H9 (cell line): ENCODE data around the gene ARAP1. TPM values are rescaled to one million over a fixed set of nuclear protein-coding genes. Genes with fewer than 3 reads are reported as not detected.

Experiments
- DNase-seq: peaks from one replicate; pipeline ENCODE4 v3.0.0-alpha.2; 2017
- H2AFZ ChIP-seq: one replicate; pipeline ENCODE4 v1.6.1; 2013; ENCODE audit warnings: mild to moderate bottlenecking, low read length, control low read depth, moderate library complexity
- H2AK5ac ChIP-seq: 2 replicates; pipeline ENCODE4 v1.6.1; 2013; ENCODE audit warnings: low read length, control low read depth, mixed read lengths; ENCODE audit not compliant: insufficient read length
- H2BK120ac ChIP-seq: one replicate; pipeline ENCODE4 v1.6.1; 2013; ENCODE audit warnings: low read depth, mild to moderate bottlenecking, low read length, control low read depth, inconsistent platforms; ENCODE audit not compliant: poor library complexity, severe bottlenecking
- H2BK12ac ChIP-seq: 2 replicates; pipeline ENCODE4 v1.6.1; 2013; ENCODE audit warnings: low read length, control low read depth, mixed read lengths, low read depth; ENCODE audit not compliant: insufficient read length
- H2BK15ac ChIP-seq: 2 replicates; pipeline ENCODE4 v1.6.1; 2013; ENCODE audit warnings: low read depth, low read length, control low read depth
- H2BK20ac ChIP-seq: one replicate; pipeline ENCODE4 v1.6.1; 2013; ENCODE audit warnings: low read depth, mild to moderate bottlenecking, low read length, control low read depth, inconsistent platforms; ENCODE audit not compliant: poor library complexity, severe bottlenecking
- H2BK5ac ChIP-seq: 2 replicates; pipeline ENCODE4 v1.6.1; 2013; ENCODE audit warnings: low read length, control low read depth, mixed read lengths; ENCODE audit not compliant: insufficient read length
- H3K14ac ChIP-seq: 2 replicates; pipeline ENCODE4 v1.6.1; 2013; ENCODE audit warnings: low read length, control low read depth; ENCODE audit not compliant: insufficient read depth
- H3K18ac ChIP-seq: 2 replicates; pipeline ENCODE4 v1.6.1; 2013; ENCODE audit warnings: low read depth, mild to moderate bottlenecking, mixed read lengths, low read length, control low read depth; ENCODE audit not compliant: insufficient read length
- H3K23ac ChIP-seq: 2 replicates; pipeline ENCODE4 v1.6.1; 2013; ENCODE audit warnings: low read length, control low read depth, mixed read lengths, low read depth; ENCODE audit not compliant: insufficient read length
- H3K23me2 ChIP-seq: 2 replicates; pipeline ENCODE4 v1.6.1; 2013; ENCODE audit warnings: low read depth, mild to moderate bottlenecking, mixed read lengths, low read length, control low read depth; ENCODE audit not compliant: insufficient read length, poor library complexity, severe bottlenecking
- H3K27ac ChIP-seq: 2 replicates; pipeline ENCODE4 v1.5.1; 2013; ENCODE audit warnings: low read length, control low read depth, mixed read lengths, low read depth; ENCODE audit not compliant: insufficient read length
- H3K27me3 ChIP-seq: 2 replicates; pipeline ENCODE4 v1.6.1; 2013; ENCODE audit warnings: low read length, control low read depth, inconsistent platforms; ENCODE audit not compliant: insufficient read depth
- H3K4ac ChIP-seq: 2 replicates; pipeline ENCODE4 v1.6.1; 2013; ENCODE audit warnings: low read depth, mild to moderate bottlenecking, control low read depth, inconsistent platforms, low read length, moderate library complexity
- H3K4me1 ChIP-seq: 2 replicates; pipeline ENCODE4 v1.6.1; 2013; ENCODE audit warnings: low read length, control low read depth, inconsistent platforms; ENCODE audit not compliant: insufficient read depth
- H3K4me2 ChIP-seq: 2 replicates; pipeline ENCODE4 v1.6.1; 2013; ENCODE audit warnings: low read length, control low read depth, mixed read lengths; ENCODE audit not compliant: insufficient read length, insufficient read depth
- H3K56ac ChIP-seq: 2 replicates; pipeline ENCODE4 v1.6.1; 2013; ENCODE audit warnings: low read depth, mild to moderate bottlenecking, mixed read lengths, low read length, control low read depth; ENCODE audit not compliant: insufficient read length
- H3K79me1 ChIP-seq: 2 replicates; pipeline ENCODE4 v1.6.1; 2013; ENCODE audit warnings: low read depth, mild to moderate bottlenecking, moderate library complexity, low read length, control low read depth, inconsistent platforms; ENCODE audit not compliant: insufficient read depth, poor library complexity, severe bottlenecking
- H3K79me2 ChIP-seq: 2 replicates; pipeline ENCODE4 v1.6.1; 2013; ENCODE audit warnings: low read length, control low read depth, inconsistent platforms; ENCODE audit not compliant: insufficient read depth
- H3K9ac ChIP-seq: 2 replicates; pipeline ENCODE4 v1.6.1; 2013; ENCODE audit warnings: low read length, control low read depth, mixed read lengths; ENCODE audit not compliant: insufficient read length; ENCODE audit errors: extremely low read depth
- H3K9me3 ChIP-seq: one replicate; pipeline ENCODE4 v1.6.1; 2013; ENCODE audit warnings: low read depth, low read length, inconsistent platforms; ENCODE audit not compliant: control insufficient read depth
- H3T11ph ChIP-seq: one replicate; pipeline ENCODE4 v1.6.1; 2013; ENCODE audit warnings: mild to moderate bottlenecking, low read length, control low read depth, inconsistent platforms
- H4K20me1 ChIP-seq: one replicate; pipeline ENCODE4 v1.6.1; 2013; ENCODE audit not compliant: control insufficient read depth, insufficient read length, insufficient read depth
- H4K5ac ChIP-seq: 2 replicates; pipeline ENCODE4 v1.6.1; 2013; ENCODE audit warnings: low read depth, mild to moderate bottlenecking, mixed read lengths, low read length, control low read depth; ENCODE audit not compliant: insufficient read length
- H4K8ac ChIP-seq: replicated peaks from 2 replicates; pipeline ENCODE4 v1.6.1; 2013; ENCODE audit warnings: low read length, control low read depth, mixed read lengths, low read depth; ENCODE audit not compliant: insufficient read length
- H4K91ac ChIP-seq: 2 replicates; pipeline ENCODE4 v1.6.1; 2013; ENCODE audit warnings: low read depth, mild to moderate bottlenecking, moderate library complexity, mixed read lengths, low read length, control low read depth; ENCODE audit not compliant: insufficient read length
- H3K27ac Mint-ChIP-seq, 3 experiments: 2 replicates in 2 of 3; 3 replicates in 1 of 3; pipeline ENCODE4 v1.8.0; 2020 to 2021; ENCODE audit warnings: mixed read lengths in 3 of 3, mild to moderate bottlenecking in 1 of 3, moderate library complexity in 1 of 3
- H3K27me3 Mint-ChIP-seq: 2 replicates; pipeline ENCODE4 v1.8.0; 2021; ENCODE audit warnings: low read depth, mild to moderate bottlenecking, moderate library complexity, mixed read lengths
- H3K36me3 Mint-ChIP-seq, 3 experiments: 2 replicates in 2 of 3; 3 replicates in 1 of 3; pipeline ENCODE4 v1.8.0; 2020 to 2021; ENCODE audit warnings: low read depth in 3 of 3, mixed read lengths in 3 of 3; ENCODE audit not compliant: insufficient read depth in 1 of 3
- H3K4me1 Mint-ChIP-seq, 2 experiments: 2 replicates each; pipeline ENCODE4 v1.8.0; 2020; ENCODE audit warnings: mixed read lengths in 2 of 2
- H3K4me3 Mint-ChIP-seq, 2 experiments: 2 replicates in 1 of 2; 3 replicates in 1 of 2; pipeline ENCODE4 v1.8.0; 2020 to 2021; ENCODE audit warnings: mild to moderate bottlenecking in 2 of 2, mixed read lengths in 2 of 2, moderate library complexity in 1 of 2
- H3K9me3 Mint-ChIP-seq, 2 experiments: 2 replicates in 1 of 2; 3 replicates in 1 of 2; pipeline ENCODE4 v1.8.0; 2020; ENCODE audit warnings: mild to moderate bottlenecking in 2 of 2, mixed read lengths in 2 of 2, moderate library complexity in 1 of 2
- CTCF ChIP-seq: fragments of 200-600 bp; sonication (generic); conservative IDR thresholded peaks from 3 replicates; pipeline ENCODE4 v1.8.0; 2021; ENCODE audit warnings: antibody characterized with exemption, mild to moderate bottlenecking
- WGBS: extraction: QIAGEN DNeasy Blood & Tissue Kit; methylation state at CpG from one replicate; pipeline ENCODE4 v1.1.7; 2013; ENCODE audit warnings: missing lambda C conversion rate, low lambda C conversion rate, mixed read lengths; ENCODE audit not compliant: insufficient read length; ENCODE audit errors: extremely low coverage; 5-methylcytosine and 5-hydroxymethylcytosine counted together
- total RNA-seq: library from RNA; stranded (reverse); gene quantifications from 2 replicates; pipeline ENCODE4 v1.2.1, GENCODE V29; 2021

ARAP1 gene
- total RNA-seq, 1 experiment from 2014 or later, result 59.4 TPM

- Histone ChIP-seq H4K8ac (no peak overlapping the region), H3K14ac (no peak overlapping the region), H3T11ph (no peak overlapping the region), H2BK15ac (no peak overlapping the region), H3K56ac (no peak overlapping the region), H3K23ac (no peak overlapping the region), H3K79me1 (no peaks in the 10 kb centered on the region), H2BK12ac (no peak overlapping the region), H4K5ac (no peak overlapping the region), H3K27me3 (no peaks in the 10 kb centered on the region), H4K20me1 (peaks cover 4% of the 10 kb centered on the region), H3K23me2 (peaks cover 3% of the 10 kb centered on the region), H2BK5ac (no peak overlapping the region), H2AFZ (no peak overlapping the region), H3K4me2 (no peak overlapping the region), H3K18ac (no peak overlapping the region), H3K9me3 (no peaks in the 10 kb centered on the region), H3K9ac (no peak overlapping the region), H2BK20ac (no peak overlapping the region), H4K91ac (no peak overlapping the region), H3K27ac (no peak overlapping the region), H3K4ac (no peak overlapping the region), H2BK120ac (no peak overlapping the region), H3K79me2 (no peaks in the 10 kb centered on the region), H3K4me1 (peaks cover 5% of the 10 kb centered on the region; the same call in 1 of the 2 replicates), H2AK5ac (no peak overlapping the region)
- Mint-ChIP-seq H3K27me3 (no peaks in the 10 kb centered on the region), H3K9me3 (no peaks in the 10 kb centered on the region), H3K4me1 (peaks cover 49 to 60% of the 10 kb centered on the region in 2 experiments), H3K27ac (peak overlapping the region in 2 of 3 experiments; percentile 24 to 29; a peak in 3 of 7 replicates), H3K4me3 (no peak overlapping the region; a peak in 2 of 5 replicates), H3K36me3 (peaks cover 19 to 55% (median 44%) of the 10 kb centered on the region in 3 experiments)
- DNase-seq, result no peak
- no peak for TF ChIP-seq CTCF
- WGBS, result no CpG with 5 or more reads among the region's 4 CpGs
These were observed 47.4 kb downstream of the ARAP1 start for GRCh38 chr11:72704783-72705265.
